PC-3 (cell line): Measurements from ENCODE around the gene SYNJ2. TPM values are rescaled to one million over a fixed set of nuclear protein-coding genes. Genes with fewer than 3 reads are reported as not detected.

Experiments
- ATAC-seq: fragments of 200-7000 bp; cut with Tn5 transposase; 2 replicates; pipeline ENCODE4 v1.9.1; 2020; ENCODE audit warnings: mild to moderate bottlenecking, moderate library complexity
- BruUV-seq: library from RNA; stranded (reverse); fragments of 400-500 nt; replicated peaks from 2 replicates; lab custom pipeline; 2021; lab: Mats Ljungman, UMichigan
- CTCF ChIA-PET: fragments of 300-600 bp; sonication (Branson Sonifier 250); formaldehyde crosslinking; loops from one replicate; lab custom pipeline; 2022; ENCODE audit warnings: antibody characterized with exemption; lab: Charles Lee
- POLR2A ChIA-PET: fragments of 300-600 bp; sonication (Branson Sonifier 250); formaldehyde crosslinking; loops from one replicate; lab custom pipeline; 2022; ENCODE audit warnings: antibody characterized with exemption; ENCODE audit not compliant: unreplicated experiment; lab: Charles Lee
- DNase-seq: peaks from one replicate; pipeline ENCODE4 v3.0.0-alpha.2; 2015
- H2AFZ ChIP-seq: fragments of 300-600 bp; sonication (generic); 2 replicates; pipeline ENCODE4 v1.6.0; 2016; ENCODE audit warnings: antibody characterized with exemption, low read length
- H3F3A ChIP-seq: fragments of 300-600 bp; sonication (generic); one replicate; pipeline ENCODE4 v1.6.0; 2017; ENCODE audit warnings: antibody characterized with exemption, low read length, control low read depth, mild to moderate bottlenecking; ENCODE audit not compliant: unreplicated experiment
- H3K27ac ChIP-seq: fragments of 300-600 bp; sonication (generic); 2 replicates; pipeline ENCODE4 v1.5.1; 2016; ENCODE audit warnings: mild to moderate bottlenecking, low read length
- H3K27me3 ChIP-seq: fragments of 300-600 bp; sonication (generic); 2 replicates; pipeline ENCODE4 v1.6.1; 2016; ENCODE audit warnings: low read length, mixed read lengths
- H3K36me3 ChIP-seq: fragments of 300-600 bp; sonication (generic); 2 replicates; pipeline ENCODE4 v1.6.1; 2016; ENCODE audit warnings: low read depth, mixed run types, low read length, mixed read lengths
- H3K4me1 ChIP-seq: fragments of 300-600 bp; sonication (generic); 2 replicates; pipeline ENCODE4 v1.5.1; 2016; ENCODE audit warnings: low read length; ENCODE audit not compliant: insufficient read depth
- H3K4me2 ChIP-seq: fragments of 300-600 bp; sonication (generic); 2 replicates; pipeline ENCODE4 v1.6.0; 2016; ENCODE audit warnings: low read length
- H3K4me3 ChIP-seq: fragments of 300-600 bp; sonication (generic); 2 replicates; pipeline ENCODE4 v1.5.1; 2016; ENCODE audit warnings: mild to moderate bottlenecking, low read length, mixed read lengths
- H3K79me2 ChIP-seq: fragments of 300-600 bp; sonication (generic); 2 replicates; pipeline ENCODE4 v1.6.1; 2017; ENCODE audit warnings: low read length, mixed read lengths
- H3K9ac ChIP-seq: fragments of 300-600 bp; sonication (generic); 2 replicates; pipeline ENCODE4 v1.6.0; 2016; ENCODE audit warnings: mild to moderate bottlenecking, low read length
- H3K9me2 ChIP-seq: fragments of 300-600 bp; sonication (generic); replicated peaks from 2 replicates; pipeline ENCODE4 v1.6.1; 2016; ENCODE audit warnings: mixed run types, low read length, mixed read lengths
- H3K9me3 ChIP-seq: fragments of 300-600 bp; sonication (generic); 2 replicates; pipeline ENCODE4 v1.6.1; 2016; ENCODE audit warnings: low read length, mixed read lengths
- H4K20me1 ChIP-seq: fragments of 300-600 bp; sonication (generic); 2 replicates; pipeline ENCODE4 v1.6.1; 2016; ENCODE audit warnings: low read length, mixed read lengths
- EZH2 ChIP-seq: fragments of 300-600 bp; sonication (generic); IDR thresholded peaks from one replicate; pipeline ENCODE4 v1.6.1; 2017; ENCODE audit warnings: antibody characterized with exemption, mild to moderate bottlenecking, low read length; ENCODE audit not compliant: unreplicated experiment
- EZH2phosphoT487 ChIP-seq: fragments of 300-600 bp; sonication (generic); IDR thresholded peaks from 2 replicates; pipeline ENCODE4 v1.6.1; 2018; ENCODE audit warnings: mild to moderate bottlenecking, antibody characterized with exemption, low read length, borderline replicate concordance
- intact Hi-C: fragments of 100-400 bp; cut with micrococcal nuclease; formaldehyde crosslinking; loops from 2 replicates; pipeline ENCODE4 v1.9.0; 2023
- total RNA-seq: library from RNA; depleted of rRNA; stranded (reverse); fragments of >200 nt; gene quantifications from 2 replicates; pipeline ENCODE4 v1.2.3, GENCODE V29; 2014
- TF ChIP-seq, protein P1 (sequence below): fragments of 300-600 bp; sonication (generic); conservative IDR thresholded peaks from 2 replicates; pipeline ENCODE4 v1.5.1; 2017; ENCODE audit warnings: antibody characterized with exemption, low read depth, mild to moderate bottlenecking, low read length

Gene SYNJ2
- total RNA-seq, 1 experiment from 2014 or later, result 21.5 TPM

DNA sequence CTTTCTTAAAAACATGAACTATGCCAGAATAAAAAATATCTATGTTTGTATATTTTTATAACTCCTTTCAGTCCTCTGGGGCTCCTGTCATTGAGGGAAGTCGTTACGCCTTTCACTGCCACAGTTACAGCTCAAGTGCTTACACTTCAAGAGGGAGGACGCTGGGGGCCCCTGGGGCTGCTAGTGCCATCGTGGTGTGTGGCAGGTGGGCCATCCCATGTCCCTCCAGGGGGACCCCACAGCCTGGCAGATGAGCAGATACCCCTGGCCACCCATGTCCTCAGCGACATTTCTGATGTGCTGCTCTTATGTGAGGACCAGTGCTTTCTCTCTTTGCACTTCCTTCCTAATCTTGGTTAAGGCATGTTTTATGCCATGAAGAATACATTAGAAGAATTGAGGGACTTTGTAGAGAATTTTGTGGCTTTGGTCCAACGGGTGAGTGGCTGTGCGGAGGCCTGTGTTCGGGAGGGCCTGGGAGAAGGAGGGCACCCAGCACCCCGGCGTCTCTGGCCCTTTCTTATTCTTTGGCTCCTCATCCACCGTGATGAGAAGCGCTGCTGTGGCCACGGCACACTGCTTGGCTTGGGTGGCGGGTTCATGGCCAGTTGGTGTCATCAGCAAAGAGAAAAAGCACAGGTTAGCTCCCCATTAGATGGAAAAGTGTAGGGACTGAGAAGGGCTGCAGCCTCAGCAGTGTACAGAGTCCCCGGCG is 38.3 kb upstream of the SYNJ2 start:
- Histone ChIP-seq H3K4me3 (no peak overlapping the region), H3K27ac (no peak overlapping the region), H3K4me1 (no peaks in the 10 kb centered on the region), H3K4me2 (no peak overlapping the region), H3K9me2 (no peaks in the 10 kb centered on the region), H3K27me3 (no peaks in the 10 kb centered on the region), H3K79me2 (no peaks in the 10 kb centered on the region), H4K20me1 (no peaks in the 10 kb centered on the region), H2AFZ (no peak overlapping the region), H3K9me3 (no peaks in the 10 kb centered on the region), H3F3A (no peaks in the 10 kb centered on the region), H3K36me3 (no peaks in the 10 kb centered on the region; the same call in 1 of the 2 replicates), H3K9ac (no peak overlapping the region)
- no peak for TF ChIP-seq EZH2phosphoT487
- TF ChIP-seq, protein P1, sequence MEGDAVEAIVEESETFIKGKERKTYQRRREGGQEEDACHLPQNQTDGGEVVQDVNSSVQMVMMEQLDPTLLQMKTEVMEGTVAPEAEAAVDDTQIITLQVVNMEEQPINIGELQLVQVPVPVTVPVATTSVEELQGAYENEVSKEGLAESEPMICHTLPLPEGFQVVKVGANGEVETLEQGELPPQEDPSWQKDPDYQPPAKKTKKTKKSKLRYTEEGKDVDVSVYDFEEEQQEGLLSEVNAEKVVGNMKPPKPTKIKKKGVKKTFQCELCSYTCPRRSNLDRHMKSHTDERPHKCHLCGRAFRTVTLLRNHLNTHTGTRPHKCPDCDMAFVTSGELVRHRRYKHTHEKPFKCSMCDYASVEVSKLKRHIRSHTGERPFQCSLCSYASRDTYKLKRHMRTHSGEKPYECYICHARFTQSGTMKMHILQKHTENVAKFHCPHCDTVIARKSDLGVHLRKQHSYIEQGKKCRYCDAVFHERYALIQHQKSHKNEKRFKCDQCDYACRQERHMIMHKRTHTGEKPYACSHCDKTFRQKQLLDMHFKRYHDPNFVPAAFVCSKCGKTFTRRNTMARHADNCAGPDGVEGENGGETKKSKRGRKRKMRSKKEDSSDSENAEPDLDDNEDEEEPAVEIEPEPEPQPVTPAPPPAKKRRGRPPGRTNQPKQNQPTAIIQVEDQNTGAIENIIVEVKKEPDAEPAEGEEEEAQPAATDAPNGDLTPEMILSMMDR, result no peak
- no peak for TF ChIP-seq EZH2
- no peak for DNase-seq
- POLR2A ChIA-PET, result no interaction called here
- ATAC-seq, result no peak
- intact Hi-C loops, result no loop called here
- no TSS peak for BruUV-seq
- CTCF ChIA-PET, result no interaction called here

- ChIA-PET POLR2A (no interaction called here), CTCF (no interaction called here)
- H3K4me3 ChIP-seq, result no peak overlapping the region
- H3K79me2 ChIP-seq, result no peaks in the 10 kb centered on the region
- DNase-seq (no peak), ATAC-seq (no peak)
- no peaks in the 10 kb centered on the region for H3K4me1 ChIP-seq
- H3K4me2 ChIP-seq, result no peak overlapping the region
- BruUV-seq, result no TSS peak
- H3K9ac ChIP-seq, result no peak overlapping the region
- H3K27ac ChIP-seq, result no peak overlapping the region
- TF ChIP-seq EZH2, result no peak
- no peak for TF ChIP-seq EZH2phosphoT487
- TF ChIP-seq, protein P1, result no peak
- intact Hi-C loops, result no loop called here
- H3K9me3 ChIP-seq, result no peaks in the 10 kb centered on the region
- H4K20me1 ChIP-seq, result no peaks in the 10 kb centered on the region
- no peak overlapping the region for H2AFZ ChIP-seq
- H3K27me3 ChIP-seq, result no peaks in the 10 kb centered on the region
- no peaks in the 10 kb centered on the region; the same call in 1 of the 2 replicates for H3K36me3 ChIP-seq
- H3K9me2 ChIP-seq, result no peaks in the 10 kb centered on the region
- H3F3A ChIP-seq, result no peaks in the 10 kb centered on the region
Measured at GRCh38 chr6:157943964-157944283, 37.7 kb upstream of the SYNJ2 start.

DNA sequence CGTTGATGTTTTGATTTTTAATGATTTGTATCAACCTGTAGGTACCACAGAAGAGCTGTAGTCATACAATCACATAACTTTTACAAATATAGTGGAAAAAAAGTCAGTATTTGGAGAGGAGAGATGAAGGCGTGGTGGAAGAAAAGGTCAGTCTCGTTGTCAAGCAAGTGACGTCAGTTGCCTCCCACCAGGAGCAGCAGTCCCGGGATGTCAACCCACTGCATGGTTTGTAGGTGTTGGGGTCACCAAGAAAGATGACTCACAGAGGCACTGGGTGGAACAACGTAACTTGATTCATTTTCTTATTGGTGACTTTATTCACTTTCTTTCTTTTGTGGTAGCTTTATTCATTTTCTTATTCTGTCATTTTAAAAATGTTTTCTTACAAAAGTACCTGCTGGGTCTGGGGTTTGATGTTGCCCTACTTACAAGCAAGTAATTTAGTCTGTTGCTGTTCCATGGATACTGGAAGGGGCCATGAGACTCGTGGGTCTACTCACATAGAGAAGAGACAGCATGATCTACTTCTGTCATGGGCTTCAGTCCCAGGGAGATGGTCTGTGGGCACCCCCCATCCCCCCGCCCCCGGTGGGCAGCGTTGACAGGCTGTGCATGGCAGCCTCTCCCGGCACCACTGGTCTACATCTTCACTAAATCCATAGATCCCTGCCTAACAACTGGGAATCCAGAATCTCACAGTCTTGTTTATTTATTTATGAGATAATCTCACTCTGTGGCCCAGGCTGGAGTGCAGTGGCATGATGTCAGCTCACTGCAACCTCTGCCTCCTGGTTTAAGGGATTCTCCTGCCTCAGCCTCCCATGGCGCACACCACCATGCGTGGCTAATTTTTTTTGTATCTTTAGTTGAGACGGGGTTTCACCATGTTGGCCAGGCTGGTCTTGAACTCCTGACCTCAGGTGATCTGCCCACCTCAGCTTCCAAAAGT is 36.4 kb upstream of the SYNJ2 start:
- no peaks in the 10 kb centered on the region for H3K9me2 ChIP-seq
- DNase-seq, result no peak
- CTCF ChIA-PET, result no interaction called here
- H3F3A ChIP-seq, result no peaks in the 10 kb centered on the region
- intact Hi-C loops, result no loop called here
- POLR2A ChIA-PET, result no interaction called here
- H3K4me3 ChIP-seq, result no peak overlapping the region
- no peaks in the 10 kb centered on the region for H3K27me3 ChIP-seq
- no peaks in the 10 kb centered on the region for H4K20me1 ChIP-seq
- no peak overlapping the region for H3K4me2 ChIP-seq
- no peak for ATAC-seq
- TF ChIP-seq, protein P1, result no peak
- TF ChIP-seq EZH2, result no peak
- TF ChIP-seq EZH2phosphoT487, result no peak
- H3K9ac ChIP-seq, result no peak overlapping the region
- H3K79me2 ChIP-seq, result no peaks in the 10 kb centered on the region
- no peaks in the 10 kb centered on the region for H3K4me1 ChIP-seq
- BruUV-seq, result no TSS peak
- H3K9me3 ChIP-seq, result no peaks in the 10 kb centered on the region
- no peak overlapping the region for H2AFZ ChIP-seq
- H3K27ac ChIP-seq, result no peak overlapping the region
- H3K36me3 ChIP-seq, result no peaks in the 10 kb centered on the region; the same call in 1 of the 2 replicates
